NCI-H2029 treated with DMSO at 0.1 percent for 48 hours (cell line): ENCODE results near the gene N4BP3.

ENCODE experiments used
- DNase-seq: peaks from one replicate; lab custom pipeline; 2025; lab: John Stamatoyannopoulos, UW

Gene N4BP3

GRCh38 chr5:178103612-178104011 lies 9.7 kb upstream of the N4BP3 start:
- DNase-seq: no peak

- no peak for DNase-seq
These were observed 8.8 kb upstream of the N4BP3 start for GRCh38 chr5:178104492-178104891.

GRCh38 chr5:178106086-178106485 lies 7.2 kb upstream of the N4BP3 start:
- DNase-seq: no peak

- no peak for DNase-seq
These were observed 6.6 kb upstream of the N4BP3 start for GRCh38 chr5:178106556-178107239.

GRCh38 chr5:178107756-178108310 lies 5.5 kb upstream of the N4BP3 start:
- no peak for DNase-seq

- no peak for DNase-seq
These were observed 4.9 kb upstream of the N4BP3 start for GRCh38 chr5:178108446-178108845.

GRCh38 chr5:178108966-178109365 lies 4.4 kb upstream of the N4BP3 start:
- no peak for DNase-seq

GRCh38 chr5:178110511-178110910 lies 2.8 kb upstream of the N4BP3 start:
- no peak for DNase-seq

GRCh38 chr5:178111925-178112324 lies 1.4 kb upstream of the N4BP3 start:
- no peak for DNase-seq

GRCh38 chr5:178112545-178112944 lies 787 bp upstream of the N4BP3 start:
- DNase-seq: no peak

GRCh38 chr5:178113841-178114324 lies 551 bp downstream of the N4BP3 start:
- DNase-seq: no peak

GRCh38 chr5:178114325-178115135 lies 1.2 kb downstream of the N4BP3 start:
- no peak for DNase-seq

- DNase-seq: no peak
These were observed 1.9 kb downstream of the N4BP3 start for GRCh38 chr5:178115136-178115813.

GRCh38 chr5:178115814-178116142 lies 2.4 kb downstream of the N4BP3 start:
- no peak for DNase-seq

- DNase-seq: no peak
These were observed 3.0 kb downstream of the N4BP3 start for GRCh38 chr5:178116143-178116885.

GRCh38 chr5:178117923-178118701 lies 4.8 kb downstream of the N4BP3 start:
- DNase-seq: no peak

- DNase-seq: no peak
These were observed 6.7 kb downstream of the N4BP3 start for GRCh38 chr5:178119915-178120606.

- DNase-seq: peak; percentile 83
These were observed 7.5 kb downstream of the N4BP3 start for GRCh38 chr5:178120607-178121357.

GRCh38 chr5:178121391-178122276 lies 8.3 kb downstream of the N4BP3 start:
- no peak for DNase-seq
